Activated CD8-positive, alpha-beta memory T cell treated with anti-CD3 and anti-CD28 coated beads for 1 hour (primary cell): ENCODE results near the gene ZFPM1.
"Not testable (repeated sequence)": the region's sequence is repeated elsewhere in the genome, so short reads cannot be mapped to it uniquely, and the experiment has no call there.

ENCODE experiments used
- DNase-seq, 2 donors: peaks; one replicate each; pipeline ENCODE4 v3.0.0-alpha.2; 2020; ENCODE audit warnings: low read depth in 1 of 2; ENCODE audit errors: extremely low read depth in 1 of 2

Gene ZFPM1

GRCh38 chr16:88464447-88465318, 11.6 kb downstream of the ZFPM1 start:
- no peak for DNase-seq

GRCh38 chr16:88465387-88465983, 12.4 kb downstream of the ZFPM1 start:
- DNase-seq = no peak

- no peak for DNase-seq
Measured at GRCh38 chr16:88466175-88466862, 13.2 kb downstream of the ZFPM1 start.

GRCh38 chr16:88466949-88467348, 13.9 kb downstream of the ZFPM1 start:
- no peak for DNase-seq

- no peak for DNase-seq
Measured at GRCh38 chr16:88467541-88467944, 14.5 kb downstream of the ZFPM1 start.

GRCh38 chr16:88468275-88469129, 15.4 kb downstream of the ZFPM1 start:
- no peak for DNase-seq

- DNase-seq = peak in 1 of 2 donors; percentile 51
Measured at GRCh38 chr16:88469615-88470395, 16.7 kb downstream of the ZFPM1 start.

GRCh38 chr16:88470396-88470680, 17.3 kb downstream of the ZFPM1 start:
- not testable (repeated sequence) for DNase-seq

- peak in 1 of 2 donors; percentile 40 for DNase-seq
Measured at GRCh38 chr16:88470696-88471095, 17.6 kb downstream of the ZFPM1 start.

- no peak for DNase-seq
Measured at GRCh38 chr16:88471115-88471514, 18.0 kb downstream of the ZFPM1 start.

GRCh38 chr16:88471575-88471974, 18.5 kb downstream of the ZFPM1 start:
- no peak for DNase-seq

GRCh38 chr16:88472069-88472468, 19.0 kb downstream of the ZFPM1 start:
- DNase-seq = no peak

GRCh38 chr16:88472637-88473205, 19.6 kb downstream of the ZFPM1 start:
- no peak for DNase-seq

- no peak for DNase-seq
Measured at GRCh38 chr16:88473666-88474534, 20.8 kb downstream of the ZFPM1 start.

GRCh38 chr16:88475037-88475436, 22.0 kb downstream of the ZFPM1 start:
- no peak for DNase-seq

GRCh38 chr16:88476203-88476602, 23.1 kb downstream of the ZFPM1 start:
- DNase-seq = no peak

GRCh38 chr16:88476817-88477397, 23.8 kb downstream of the ZFPM1 start:
- DNase-seq = no peak

GRCh38 chr16:88477631-88478519, 24.8 kb downstream of the ZFPM1 start:
- no peak for DNase-seq
